ENCODE data around the gene ERCC6L.

GRCh38 chrX:72271812-72272211 lies 33.0 kb upstream of the ERCC6L start:
- TF ChIP-seq CTCF (IDR thresholded peaks at IDR 0.05 in 4 of 5, conservative IDR thresholded peaks at IDR 0.05 in 1 of 5) = no peak
- no peak for TF ChIP-seq POLR2A (IDR thresholded peaks at IDR 0.05)

All from gastrocnemius medialis (tissue), 4 donors.